Memory B cell (primary cell): ENCODE data around the gene BRINP3.
"Not testable (repeated sequence)": the region's sequence is repeated elsewhere in the genome, so short reads cannot be mapped to it uniquely, and the experiment has no call there.

ENCODE experiments used
- ATAC-seq: fragments of 150-1000 bp; cut with Tn5 transposase; 2 replicates; pipeline ENCODE4 v1.10.0; 2021; ENCODE audit warnings: low read depth, mild to moderate bottlenecking, moderate library complexity
- DNase-seq, 2 donors: peaks; one replicate each; pipeline ENCODE4 v3.0.0; 2022; ENCODE audit warnings: low spot score in 2 of 2
- H3K27ac Mint-ChIP-seq: one replicate; pipeline ENCODE4 v1.8.0; 2022; ENCODE audit warnings: mild to moderate bottlenecking, moderate library complexity, mixed read lengths
- H3K27me3 Mint-ChIP-seq: one replicate; pipeline ENCODE4 v1.8.0; 2022; ENCODE audit warnings: mixed read lengths
- H3K36me3 Mint-ChIP-seq: one replicate; pipeline ENCODE4 v1.8.0; 2022; ENCODE audit warnings: mild to moderate bottlenecking, mixed read lengths
- H3K4me1 Mint-ChIP-seq: one replicate; pipeline ENCODE4 v1.8.0; 2022; ENCODE audit warnings: mixed read lengths
- H3K4me3 Mint-ChIP-seq: one replicate; pipeline ENCODE4 v1.8.0; 2022; ENCODE audit warnings: mild to moderate bottlenecking, moderate library complexity, mixed read lengths
- H3K9me3 Mint-ChIP-seq: one replicate; pipeline ENCODE4 v1.8.0; 2022; ENCODE audit warnings: mixed read lengths

Gene BRINP3

GRCh38 chr1:190138266-190138665 is 339.4 kb downstream of the BRINP3 start:
- DNase-seq (no peak), ATAC-seq (no peak)
- H3K27ac Mint-ChIP-seq = no peak overlapping the region
- H3K36me3 Mint-ChIP-seq = no peaks in the 10 kb centered on the region
- peaks cover 3% of the 10 kb centered on the region for H3K9me3 Mint-ChIP-seq
- H3K27me3 Mint-ChIP-seq = no peaks in the 10 kb centered on the region
- H3K4me1 Mint-ChIP-seq = no peaks in the 10 kb centered on the region
- no peak overlapping the region for H3K4me3 Mint-ChIP-seq

GRCh38 chr1:190129366-190129765 is 348.3 kb downstream of the BRINP3 start:
- DNase-seq = no peak
- no peak for ATAC-seq
- H3K9me3 Mint-ChIP-seq = peaks cover 4% of the 10 kb centered on the region
- H3K4me1 Mint-ChIP-seq = no peaks in the 10 kb centered on the region
- no peak overlapping the region for H3K27ac Mint-ChIP-seq
- H3K36me3 Mint-ChIP-seq = no peaks in the 10 kb centered on the region
- no peaks in the 10 kb centered on the region for H3K27me3 Mint-ChIP-seq
- H3K4me3 Mint-ChIP-seq = no peak overlapping the region

GRCh38 chr1:190126728-190127127 is 350.9 kb downstream of the BRINP3 start:
- no peaks in the 10 kb centered on the region for H3K27me3 Mint-ChIP-seq
- H3K4me3 Mint-ChIP-seq = no peak overlapping the region
- no peaks in the 10 kb centered on the region for H3K4me1 Mint-ChIP-seq
- H3K27ac Mint-ChIP-seq = no peak overlapping the region
- no peaks in the 10 kb centered on the region for H3K36me3 Mint-ChIP-seq
- DNase-seq (no peak), ATAC-seq (no peak)
- H3K9me3 Mint-ChIP-seq = peaks cover 2% of the 10 kb centered on the region

- Mint-ChIP-seq H3K4me1 (no peaks in the 10 kb centered on the region), H3K27ac (no peak overlapping the region), H3K4me3 (no peak overlapping the region), H3K9me3 (peaks cover 2% of the 10 kb centered on the region), H3K27me3 (no peaks in the 10 kb centered on the region), H3K36me3 (no peaks in the 10 kb centered on the region)
- ATAC-seq (no peak), DNase-seq (no peak)
Observed at GRCh38 chr1:190124068-190124467, 353.6 kb downstream of the BRINP3 start.

GRCh38 chr1:190120564-190120963 is 357.1 kb downstream of the BRINP3 start:
- not testable (repeated sequence) for H3K27ac Mint-ChIP-seq, H3K4me3 Mint-ChIP-seq, H3K9me3 Mint-ChIP-seq, H3K36me3 Mint-ChIP-seq, DNase-seq, H3K27me3 Mint-ChIP-seq, ATAC-seq, H3K4me1 Mint-ChIP-seq

GRCh38 chr1:190119683-190120082 is 358.0 kb downstream of the BRINP3 start:
- no peaks in the 10 kb centered on the region for H3K27me3 Mint-ChIP-seq
- no peaks in the 10 kb centered on the region for H3K9me3 Mint-ChIP-seq
- no peaks in the 10 kb centered on the region for H3K36me3 Mint-ChIP-seq
- no peak overlapping the region for H3K4me3 Mint-ChIP-seq
- H3K27ac Mint-ChIP-seq = no peak overlapping the region
- DNase-seq (no peak), ATAC-seq (no peak)
- no peaks in the 10 kb centered on the region for H3K4me1 Mint-ChIP-seq

- no peaks in the 10 kb centered on the region for H3K27me3 Mint-ChIP-seq
- no peaks in the 10 kb centered on the region for H3K36me3 Mint-ChIP-seq
- H3K4me1 Mint-ChIP-seq = no peaks in the 10 kb centered on the region
- no peaks in the 10 kb centered on the region for H3K9me3 Mint-ChIP-seq
- H3K27ac Mint-ChIP-seq = no peak overlapping the region
- no peak overlapping the region for H3K4me3 Mint-ChIP-seq
- no peak for ATAC-seq
- DNase-seq = no peak
Observed at GRCh38 chr1:190116921-190117320, 360.7 kb downstream of the BRINP3 start.

- ATAC-seq (no peak), DNase-seq (no peak)
- Mint-ChIP-seq H3K36me3 (no peaks in the 10 kb centered on the region), H3K27ac (no peak overlapping the region), H3K9me3 (peaks cover 7% of the 10 kb centered on the region), H3K4me3 (no peak overlapping the region), H3K27me3 (no peaks in the 10 kb centered on the region), H3K4me1 (no peaks in the 10 kb centered on the region)
Observed at GRCh38 chr1:190104961-190105360, 372.7 kb downstream of the BRINP3 start.

- no peak overlapping the region for H3K27ac Mint-ChIP-seq
- ATAC-seq = no peak
- H3K4me1 Mint-ChIP-seq = no peaks in the 10 kb centered on the region
- no peaks in the 10 kb centered on the region for H3K27me3 Mint-ChIP-seq
- peaks cover 7% of the 10 kb centered on the region for H3K9me3 Mint-ChIP-seq
- no peaks in the 10 kb centered on the region for H3K36me3 Mint-ChIP-seq
- DNase-seq = no peak
- no peak overlapping the region for H3K4me3 Mint-ChIP-seq
Observed at GRCh38 chr1:190102757-190103326, 374.8 kb downstream of the BRINP3 start.

GRCh38 chr1:190101756-190102155 is 375.9 kb downstream of the BRINP3 start:
- no peak for ATAC-seq
- H3K4me3 Mint-ChIP-seq = no peak overlapping the region
- H3K4me1 Mint-ChIP-seq = no peaks in the 10 kb centered on the region
- no peak overlapping the region for H3K27ac Mint-ChIP-seq
- DNase-seq = no peak
- no peaks in the 10 kb centered on the region for H3K36me3 Mint-ChIP-seq
- no peaks in the 10 kb centered on the region for H3K27me3 Mint-ChIP-seq
- H3K9me3 Mint-ChIP-seq = peaks cover 7% of the 10 kb centered on the region

GRCh38 chr1:190098756-190099155 is 378.9 kb downstream of the BRINP3 start:
- no peak overlapping the region for H3K4me3 Mint-ChIP-seq
- ATAC-seq (no peak), DNase-seq (no peak)
- H3K4me1 Mint-ChIP-seq = no peaks in the 10 kb centered on the region
- H3K9me3 Mint-ChIP-seq = peaks cover 7% of the 10 kb centered on the region
- H3K27ac Mint-ChIP-seq = no peak overlapping the region
- H3K27me3 Mint-ChIP-seq = no peaks in the 10 kb centered on the region
- H3K36me3 Mint-ChIP-seq = no peaks in the 10 kb centered on the region

- Mint-ChIP-seq H3K36me3 (no peaks in the 10 kb centered on the region), H3K27me3 (no peaks in the 10 kb centered on the region), H3K9me3 (peaks cover 7% of the 10 kb centered on the region), H3K4me1 (no peaks in the 10 kb centered on the region), H3K27ac (no peak overlapping the region), H3K4me3 (no peak overlapping the region)
- ATAC-seq = no peak
- DNase-seq = no peak
Observed at GRCh38 chr1:190098107-190098506, 379.6 kb downstream of the BRINP3 start.

- Mint-ChIP-seq H3K36me3 (no peaks in the 10 kb centered on the region), H3K27ac (no peak overlapping the region), H3K4me1 (no peaks in the 10 kb centered on the region), H3K27me3 (no peaks in the 10 kb centered on the region), H3K4me3 (no peak overlapping the region), H3K9me3 (peaks cover 4% of the 10 kb centered on the region)
- DNase-seq (no peak), ATAC-seq (no peak)
Observed at GRCh38 chr1:190095596-190095995, 382.1 kb downstream of the BRINP3 start.

GRCh38 chr1:190084552-190084951 is 393.1 kb downstream of the BRINP3 start:
- DNase-seq = no peak

GRCh38 chr1:190068304-190068703 is 409.4 kb downstream of the BRINP3 start:
- H3K27me3 Mint-ChIP-seq = no peaks in the 10 kb centered on the region
- ATAC-seq (no peak), DNase-seq (no peak)
- no peak overlapping the region for H3K4me3 Mint-ChIP-seq
- no peaks in the 10 kb centered on the region for H3K4me1 Mint-ChIP-seq
- H3K27ac Mint-ChIP-seq = no peak overlapping the region
- H3K36me3 Mint-ChIP-seq = no peaks in the 10 kb centered on the region
- H3K9me3 Mint-ChIP-seq = peaks cover 2% of the 10 kb centered on the region

More at GRCh38 chr1:190084552-190084951, 393.1 kb downstream of the BRINP3 start:
- H3K27ac Mint-ChIP-seq = no peak overlapping the region
- no peak for ATAC-seq
- H3K9me3 Mint-ChIP-seq = no peaks in the 10 kb centered on the region
- no peaks in the 10 kb centered on the region for H3K27me3 Mint-ChIP-seq
- no peaks in the 10 kb centered on the region for H3K36me3 Mint-ChIP-seq
- H3K4me1 Mint-ChIP-seq = no peaks in the 10 kb centered on the region
- no peak overlapping the region for H3K4me3 Mint-ChIP-seq
